Muscle layer of duodenum (tissue), 2 donors: ENCODE measurements around the gene FZD4.

Experiments
- H3K27ac ChIP-seq: one replicate; pipeline ENCODE4 v1.7.0; 2013; ENCODE audit warnings: mild to moderate bottlenecking, low read length
- H3K27me3 ChIP-seq: one replicate; pipeline ENCODE4 v1.7.0; 2013; ENCODE audit warnings: low read depth, mild to moderate bottlenecking, control low read depth, low read length
- H3K36me3 ChIP-seq, 2 donors: one replicate each; pipeline ENCODE4 v1.7.0; 2013; ENCODE audit warnings: low read length in 2 of 2, control low read depth in 1 of 2, mild to moderate bottlenecking in 1 of 2; ENCODE audit not compliant: insufficient read depth in 2 of 2, control insufficient read depth in 1 of 2
- H3K4me1 ChIP-seq, 2 donors: one replicate each; pipeline ENCODE4 v1.7.0; 2013; ENCODE audit warnings: low read length in 2 of 2, mild to moderate bottlenecking in 2 of 2, control low read depth in 1 of 2, moderate library complexity in 1 of 2; ENCODE audit not compliant: insufficient read depth in 2 of 2, control insufficient read depth in 1 of 2
- H3K4me3 ChIP-seq, 2 donors: one replicate each; pipeline ENCODE4 v1.7.0; 2013; ENCODE audit warnings: low read length in 2 of 2, low read depth in 1 of 2, mild to moderate bottlenecking in 1 of 2
- H3K9me3 ChIP-seq, 2 donors: one replicate each; pipeline ENCODE4 v1.7.0; 2013; ENCODE audit warnings: low read length in 2 of 2, control low read depth in 1 of 2, mild to moderate bottlenecking in 1 of 2; ENCODE audit not compliant: control insufficient read depth in 1 of 2
- donor health status: healthy.

Gene FZD4

GRCh38 chr11:86988351-86988881 is 33.2 kb upstream of the FZD4 start:
- Histone ChIP-seq H3K27me3 (no peaks in the 10 kb centered on the region), H3K4me3 (no peak overlapping the region), H3K36me3 (no peaks in the 10 kb centered on the region), H3K9me3 (no peaks in the 10 kb centered on the region), H3K27ac (no peak overlapping the region), H3K4me1 (peaks cover 0 to 5% of the 10 kb centered on the region in 2 donors)

- Histone ChIP-seq H3K9me3 (no peaks in the 10 kb centered on the region), H3K36me3 (no peaks in the 10 kb centered on the region), H3K27ac (no peak overlapping the region), H3K4me3 (no peak overlapping the region), H3K4me1 (peaks cover 0 to 5% of the 10 kb centered on the region in 2 donors), H3K27me3 (no peaks in the 10 kb centered on the region)
Measured at GRCh38 chr11:86987679-86988078, 32.5 kb upstream of the FZD4 start.

- Histone ChIP-seq H3K4me1 (peaks cover 0 to 1% of the 10 kb centered on the region in 2 donors), H3K36me3 (no peaks in the 10 kb centered on the region), H3K27me3 (no peaks in the 10 kb centered on the region), H3K4me3 (no peak overlapping the region), H3K27ac (no peak overlapping the region), H3K9me3 (no peaks in the 10 kb centered on the region)
Measured at GRCh38 chr11:86984701-86985100, 29.5 kb upstream of the FZD4 start.

GRCh38 chr11:86983021-86983488 is 27.9 kb upstream of the FZD4 start:
- no peaks in the 10 kb centered on the region for H3K4me1 ChIP-seq
- H3K36me3 ChIP-seq, result no peaks in the 10 kb centered on the region
- H3K27ac ChIP-seq, result no peak overlapping the region
- H3K4me3 ChIP-seq, result no peak overlapping the region
- no peaks in the 10 kb centered on the region for H3K9me3 ChIP-seq
- H3K27me3 ChIP-seq, result no peaks in the 10 kb centered on the region

GRCh38 chr11:86981777-86982540 is 26.8 kb upstream of the FZD4 start:
- no peak overlapping the region for H3K27ac ChIP-seq
- H3K4me3 ChIP-seq, result no peak overlapping the region
- H3K9me3 ChIP-seq, result no peaks in the 10 kb centered on the region
- no peaks in the 10 kb centered on the region for H3K36me3 ChIP-seq
- no peaks in the 10 kb centered on the region for H3K27me3 ChIP-seq
- H3K4me1 ChIP-seq, result no peaks in the 10 kb centered on the region

- H3K9me3 ChIP-seq, result no peaks in the 10 kb centered on the region
- no peak overlapping the region for H3K27ac ChIP-seq
- H3K4me1 ChIP-seq, result no peaks in the 10 kb centered on the region
- no peaks in the 10 kb centered on the region for H3K36me3 ChIP-seq
- no peaks in the 10 kb centered on the region for H3K27me3 ChIP-seq
- no peak overlapping the region for H3K4me3 ChIP-seq
Measured at GRCh38 chr11:86980086-86980796, 25.0 kb upstream of the FZD4 start.

- Histone ChIP-seq H3K36me3 (no peaks in the 10 kb centered on the region), H3K4me3 (no peak overlapping the region), H3K4me1 (no peaks in the 10 kb centered on the region), H3K9me3 (no peaks in the 10 kb centered on the region), H3K27me3 (no peaks in the 10 kb centered on the region), H3K27ac (no peak overlapping the region)
Measured at GRCh38 chr11:86978756-86979608, 23.8 kb upstream of the FZD4 start.

- Histone ChIP-seq H3K4me1 (no peaks in the 10 kb centered on the region), H3K36me3 (no peaks in the 10 kb centered on the region), H3K4me3 (no peak overlapping the region), H3K27ac (no peak overlapping the region), H3K9me3 (peaks cover 0 to 1% of the 10 kb centered on the region in 2 donors), H3K27me3 (no peaks in the 10 kb centered on the region)
Measured at GRCh38 chr11:86978247-86978646, 23.1 kb upstream of the FZD4 start.

GRCh38 chr11:86977441-86978050 is 22.4 kb upstream of the FZD4 start:
- H3K27ac ChIP-seq, result no peak overlapping the region
- H3K4me1 ChIP-seq, result no peaks in the 10 kb centered on the region

GRCh38 chr11:86972734-86973133 is 17.5 kb upstream of the FZD4 start:
- H3K27me3 ChIP-seq, result no peaks in the 10 kb centered on the region
- peaks cover 0 to 6% of the 10 kb centered on the region in 2 donors for H3K9me3 ChIP-seq
- no peak overlapping the region for H3K4me3 ChIP-seq
- H3K27ac ChIP-seq, result no peak overlapping the region
- H3K4me1 ChIP-seq, result no peaks in the 10 kb centered on the region
- H3K36me3 ChIP-seq, result no peaks in the 10 kb centered on the region

More at GRCh38 chr11:86977441-86978050, 22.4 kb upstream of the FZD4 start:
- H3K4me3 ChIP-seq, result no peak overlapping the region
- no peaks in the 10 kb centered on the region for H3K27me3 ChIP-seq
- no peaks in the 10 kb centered on the region for H3K36me3 ChIP-seq
- H3K9me3 ChIP-seq, result peaks cover 0 to 4% of the 10 kb centered on the region in 2 donors
